ENCODE data around the gene SIAH1.
"Not testable (repeated sequence)": the region's sequence is repeated elsewhere in the genome, so short reads cannot be mapped to it uniquely, and the experiment has no call there.

SIAH1 gene

GRCh38 chr16:48409839-48410632 lies 24.8 kb upstream of the SIAH1 start:
- Histone ChIP-seq H3K36me3 (ENCODE audit: insufficient read depth, low read length) (no peaks in the 10 kb centered on the region), H3K9me3 (ENCODE audit: control insufficient read depth, insufficient read depth, low read length) (no peaks in the 10 kb centered on the region), H3K4me1 (ENCODE audit: insufficient read depth, low read length) (peaks cover 4% of the 10 kb centered on the region), H3K9ac (ENCODE audit: low read depth, low read length) (no peak overlapping the region)

- Histone ChIP-seq H3K36me3 (ENCODE audit: insufficient read depth, low read length) (no peaks in the 10 kb centered on the region), H3K4me1 (ENCODE audit: insufficient read depth, low read length) (peaks cover 4% of the 10 kb centered on the region), H3K9ac (ENCODE audit: low read depth, low read length) (no peak overlapping the region), H3K9me3 (ENCODE audit: control insufficient read depth, insufficient read depth, low read length) (no peaks in the 10 kb centered on the region)
Measured at GRCh38 chr16:48408688-48409087, 23.5 kb upstream of the SIAH1 start.

- Histone ChIP-seq H3K4me1 (ENCODE audit: insufficient read depth, low read length) (peaks cover 4% of the 10 kb centered on the region), H3K36me3 (ENCODE audit: insufficient read depth, low read length) (no peaks in the 10 kb centered on the region), H3K9ac (ENCODE audit: low read depth, low read length) (no peak overlapping the region), H3K9me3 (ENCODE audit: control insufficient read depth, insufficient read depth, low read length) (no peaks in the 10 kb centered on the region)
Measured at GRCh38 chr16:48405907-48406306, 20.7 kb upstream of the SIAH1 start.

GRCh38 chr16:48405153-48405552 lies 19.9 kb upstream of the SIAH1 start:
- Histone ChIP-seq H3K9me3 (ENCODE audit: control insufficient read depth, insufficient read depth, low read length) (no peaks in the 10 kb centered on the region), H3K36me3 (ENCODE audit: insufficient read depth, low read length) (no peaks in the 10 kb centered on the region), H3K4me1 (ENCODE audit: insufficient read depth, low read length) (peaks cover 4% of the 10 kb centered on the region), H3K9ac (ENCODE audit: low read depth, low read length) (no peak overlapping the region)

- not testable (repeated sequence) for H3K36me3 ChIP-seq (ENCODE audit: insufficient read depth, low read length); H3K4me1 ChIP-seq (ENCODE audit: insufficient read depth, low read length); H3K9me3 ChIP-seq (ENCODE audit: control insufficient read depth, insufficient read depth, low read length); H3K9ac ChIP-seq (ENCODE audit: low read depth, low read length)
Measured at GRCh38 chr16:48402547-48402946, 17.3 kb upstream of the SIAH1 start.

- no peak overlapping the region for H3K9ac ChIP-seq (ENCODE audit: low read depth, low read length)
- H3K4me1 ChIP-seq (ENCODE audit: insufficient read depth, low read length) = 0 out of 2 replicates have a peak, but pooled peaks cover 7% of the 10 kb centered on the region
- H3K36me3 ChIP-seq (ENCODE audit: insufficient read depth, low read length) = no peaks in the 10 kb centered on the region
- H3K9me3 ChIP-seq (ENCODE audit: control insufficient read depth, insufficient read depth, low read length) = peaks cover 2% of the 10 kb centered on the region; the same call in 1 of the 2 replicates
Measured at GRCh38 chr16:48395375-48395774, 10.2 kb upstream of the SIAH1 start.

GRCh38 chr16:48394355-48394703 lies 9.1 kb upstream of the SIAH1 start:
- Histone ChIP-seq H3K9me3 (ENCODE audit: control insufficient read depth, insufficient read depth, low read length) (peaks cover 2% of the 10 kb centered on the region; the same call in 1 of the 2 replicates), H3K9ac (ENCODE audit: low read depth, low read length) (no peak overlapping the region), H3K4me1 (ENCODE audit: insufficient read depth, low read length) (0 out of 2 replicates have a peak, but pooled peaks cover 7% of the 10 kb centered on the region), H3K36me3 (ENCODE audit: insufficient read depth, low read length) (no peaks in the 10 kb centered on the region)

- no peak overlapping the region for H3K9ac ChIP-seq (ENCODE audit: low read depth, low read length)
- H3K4me1 ChIP-seq (ENCODE audit: insufficient read depth, low read length) = 0 out of 2 replicates have a peak, but pooled peaks cover 7% of the 10 kb centered on the region
- H3K9me3 ChIP-seq (ENCODE audit: control insufficient read depth, insufficient read depth, low read length) = peaks cover 2% of the 10 kb centered on the region; the same call in 1 of the 2 replicates
- no peaks in the 10 kb centered on the region for H3K36me3 ChIP-seq (ENCODE audit: insufficient read depth, low read length)
Measured at GRCh38 chr16:48393485-48394354, 8.5 kb upstream of the SIAH1 start.

GRCh38 chr16:48392407-48392806 lies 7.2 kb upstream of the SIAH1 start:
- H3K9me3 ChIP-seq (ENCODE audit: control insufficient read depth, insufficient read depth, low read length) = peaks cover 2% of the 10 kb centered on the region; the same call in 1 of the 2 replicates
- H3K9ac ChIP-seq (ENCODE audit: low read depth, low read length) = no peak overlapping the region
- no peaks in the 10 kb centered on the region for H3K36me3 ChIP-seq (ENCODE audit: insufficient read depth, low read length)
- 0 out of 2 replicates have a peak, but pooled peaks cover 7% of the 10 kb centered on the region for H3K4me1 ChIP-seq (ENCODE audit: insufficient read depth, low read length)

GRCh38 chr16:48386559-48387312 lies 1.5 kb upstream of the SIAH1 start:
- H3K4me1 ChIP-seq (ENCODE audit: insufficient read depth, low read length) = peaks cover 7% of the 10 kb centered on the region; the same call in 1 of the 2 replicates
- H3K36me3 ChIP-seq (ENCODE audit: insufficient read depth, low read length) = no peaks in the 10 kb centered on the region
- H3K9ac ChIP-seq (ENCODE audit: low read depth, low read length) = no peak overlapping the region
- H3K9me3 ChIP-seq (ENCODE audit: control insufficient read depth, insufficient read depth, low read length) = no peaks in the 10 kb centered on the region

- Histone ChIP-seq H3K4me1 (ENCODE audit: insufficient read depth, low read length) (peaks cover 11% of the 10 kb centered on the region; the same call in 1 of the 2 replicates), H3K36me3 (ENCODE audit: insufficient read depth, low read length) (no peaks in the 10 kb centered on the region), H3K9me3 (ENCODE audit: control insufficient read depth, insufficient read depth, low read length) (no peaks in the 10 kb centered on the region), H3K9ac (ENCODE audit: low read depth, low read length) (peak overlapping the region; percentile 86)
Measured at GRCh38 chr16:48384520-48385252, 527 bp downstream of the SIAH1 start.

- Histone ChIP-seq H3K4me1 (ENCODE audit: insufficient read depth, low read length) (peaks cover 18% of the 10 kb centered on the region), H3K9me3 (ENCODE audit: control insufficient read depth, insufficient read depth, low read length) (no peaks in the 10 kb centered on the region), H3K9ac (ENCODE audit: low read depth, low read length) (peak overlapping the region; percentile 86), H3K36me3 (ENCODE audit: insufficient read depth, low read length) (no peaks in the 10 kb centered on the region)
Measured at GRCh38 chr16:48383877-48384519, 1.2 kb downstream of the SIAH1 start.

Measured in ES-I3 (cell line).